ENCODE data around the gene FTCDNL1.

Gene FTCDNL1

GRCh38 chr2:199727801-199728200 lies 123.2 kb downstream of the FTCDNL1 start:
- Histone ChIP-seq H3K27ac (ENCODE audit: insufficient read depth, low read depth, low read length, poor library complexity, severe bottlenecking) (no peak overlapping the region), H3K9me3 (ENCODE audit: control insufficient read depth, low read length) (no peaks in the 10 kb centered on the region), H3K27me3 (ENCODE audit: control insufficient read depth, insufficient read depth, low read length, poor library complexity, severe bottlenecking) (no peaks in the 10 kb centered on the region), H3K4me1 (ENCODE audit: control insufficient read depth, insufficient read depth, low read length) (no peaks in the 10 kb centered on the region), H3K36me3 (ENCODE audit: control insufficient read depth, insufficient read depth, low read length) (no peaks in the 10 kb centered on the region), H3K4me3 (ENCODE audit: insufficient read depth, low read depth, low read length) (no peak overlapping the region)
- WGBS, 2 experiments: 86 to 87% methylated on average over 2 of the region's 2 CpGs

GRCh38 chr2:199727306-199727705 lies 123.7 kb downstream of the FTCDNL1 start:
- Histone ChIP-seq H3K27ac (ENCODE audit: insufficient read depth, low read depth, low read length, poor library complexity, severe bottlenecking) (no peak overlapping the region), H3K36me3 (ENCODE audit: control insufficient read depth, insufficient read depth, low read length) (no peaks in the 10 kb centered on the region), H3K27me3 (ENCODE audit: control insufficient read depth, insufficient read depth, low read length, poor library complexity, severe bottlenecking) (no peaks in the 10 kb centered on the region), H3K4me3 (ENCODE audit: insufficient read depth, low read depth, low read length) (no peak overlapping the region), H3K9me3 (ENCODE audit: control insufficient read depth, low read length) (no peaks in the 10 kb centered on the region), H3K4me1 (ENCODE audit: control insufficient read depth, insufficient read depth, low read length) (no peaks in the 10 kb centered on the region)
- 82 to 94% methylated on average over 1 of the region's 1 CpG for WGBS, 2 experiments

GRCh38 chr2:199718074-199718473 lies 132.9 kb downstream of the FTCDNL1 start:
- no peak overlapping the region for H3K27ac ChIP-seq (ENCODE audit: insufficient read depth, low read depth, low read length, poor library complexity, severe bottlenecking)
- no peaks in the 10 kb centered on the region for H3K27me3 ChIP-seq (ENCODE audit: control insufficient read depth, insufficient read depth, low read length, poor library complexity, severe bottlenecking)

GRCh38 chr2:199717587-199717907 lies 133.4 kb downstream of the FTCDNL1 start:
- Histone ChIP-seq H3K36me3 (ENCODE audit: control insufficient read depth, insufficient read depth, low read length) (no peaks in the 10 kb centered on the region), H3K4me1 (ENCODE audit: control insufficient read depth, insufficient read depth, low read length) (no peaks in the 10 kb centered on the region), H3K4me3 (ENCODE audit: insufficient read depth, low read depth, low read length) (no peak overlapping the region), H3K9me3 (ENCODE audit: control insufficient read depth, low read length) (no peaks in the 10 kb centered on the region), H3K27ac (ENCODE audit: insufficient read depth, low read depth, low read length, poor library complexity, severe bottlenecking) (no peak overlapping the region), H3K27me3 (ENCODE audit: control insufficient read depth, insufficient read depth, low read length, poor library complexity, severe bottlenecking) (no peaks in the 10 kb centered on the region)

More at GRCh38 chr2:199718074-199718473, 132.9 kb downstream of the FTCDNL1 start:
- Histone ChIP-seq H3K4me3 (ENCODE audit: insufficient read depth, low read depth, low read length) (no peak overlapping the region), H3K4me1 (ENCODE audit: control insufficient read depth, insufficient read depth, low read length) (no peaks in the 10 kb centered on the region), H3K36me3 (ENCODE audit: control insufficient read depth, insufficient read depth, low read length) (no peaks in the 10 kb centered on the region), H3K9me3 (ENCODE audit: control insufficient read depth, low read length) (no peaks in the 10 kb centered on the region)
- 86 to 91% methylated on average over 2 to 4 of the region's 4 CpGs for WGBS, 2 experiments

- WGBS, 2 experiments: 84 to 85% methylated on average over 4 of the region's 4 CpGs
- Histone ChIP-seq H3K36me3 (ENCODE audit: control insufficient read depth, insufficient read depth, low read length) (no peaks in the 10 kb centered on the region), H3K9me3 (ENCODE audit: control insufficient read depth, low read length) (no peaks in the 10 kb centered on the region), H3K27ac (ENCODE audit: insufficient read depth, low read depth, low read length, poor library complexity, severe bottlenecking) (no peak overlapping the region), H3K4me1 (ENCODE audit: control insufficient read depth, insufficient read depth, low read length) (no peaks in the 10 kb centered on the region), H3K27me3 (ENCODE audit: control insufficient read depth, insufficient read depth, low read length, poor library complexity, severe bottlenecking) (no peaks in the 10 kb centered on the region), H3K4me3 (ENCODE audit: insufficient read depth, low read depth, low read length) (no peak overlapping the region)
Measured at GRCh38 chr2:199716807-199717586, 134.0 kb downstream of the FTCDNL1 start.

- Histone ChIP-seq H3K9me3 (ENCODE audit: control insufficient read depth, low read length) (no peaks in the 10 kb centered on the region), H3K27ac (ENCODE audit: insufficient read depth, low read depth, low read length, poor library complexity, severe bottlenecking) (no peak overlapping the region), H3K4me1 (ENCODE audit: control insufficient read depth, insufficient read depth, low read length) (no peaks in the 10 kb centered on the region), H3K27me3 (ENCODE audit: control insufficient read depth, insufficient read depth, low read length, poor library complexity, severe bottlenecking) (no peaks in the 10 kb centered on the region), H3K4me3 (ENCODE audit: insufficient read depth, low read depth, low read length) (no peak overlapping the region), H3K36me3 (ENCODE audit: control insufficient read depth, insufficient read depth, low read length) (no peaks in the 10 kb centered on the region)
- WGBS, 2 experiments: 42 to 48% methylated on average over 2 of the region's 2 CpGs
Measured at GRCh38 chr2:199713746-199714145, 137.2 kb downstream of the FTCDNL1 start.

GRCh38 chr2:199710551-199710950 lies 140.4 kb downstream of the FTCDNL1 start:
- H3K27ac ChIP-seq (ENCODE audit: insufficient read depth, low read depth, low read length, poor library complexity, severe bottlenecking): no peak overlapping the region
- no peaks in the 10 kb centered on the region for H3K9me3 ChIP-seq (ENCODE audit: control insufficient read depth, low read length)
- H3K4me3 ChIP-seq (ENCODE audit: insufficient read depth, low read depth, low read length): no peak overlapping the region
- 85% methylated on average over 1 of the region's 1 CpG; no CpG with 5 or more reads in 1 of the 2 experiments for WGBS, 2 experiments
- no peaks in the 10 kb centered on the region for H3K36me3 ChIP-seq (ENCODE audit: control insufficient read depth, insufficient read depth, low read length)
- no peaks in the 10 kb centered on the region for H3K27me3 ChIP-seq (ENCODE audit: control insufficient read depth, insufficient read depth, low read length, poor library complexity, severe bottlenecking)
- no peaks in the 10 kb centered on the region for H3K4me1 ChIP-seq (ENCODE audit: control insufficient read depth, insufficient read depth, low read length)
